Mesothelial cell of epicardium (in vitro differentiated cells): Measurements from ENCODE around the gene KIRREL3. TPM values are rescaled to one million over a fixed set of nuclear protein-coding genes. Genes with fewer than 3 reads are reported as not detected.
"Not testable (repeated sequence)": the region's sequence is repeated elsewhere in the genome, so short reads cannot be mapped to it uniquely, and the experiment has no call there.

Experiments used
- DNase-seq, 2 experiments: peaks; one replicate each; pipeline ENCODE4 v3.0.0; 2021; ENCODE audit warnings: low spot score in 2 of 2; ENCODE audit not compliant: unreplicated experiment in 2 of 2
- H3K27ac Mint-ChIP-seq: 2 replicates; pipeline ENCODE4 v1.8.0; 2021; ENCODE audit warnings: mixed read lengths
- H3K27me3 Mint-ChIP-seq: 2 replicates; pipeline ENCODE4 v1.8.0; 2021; ENCODE audit warnings: low read depth, mixed read lengths
- H3K36me3 Mint-ChIP-seq: 2 replicates; pipeline ENCODE4 v1.8.0; 2021; ENCODE audit warnings: mixed read lengths
- H3K4me1 Mint-ChIP-seq: 2 replicates; pipeline ENCODE4 v1.8.0; 2021; ENCODE audit warnings: mixed read lengths
- H3K4me3 Mint-ChIP-seq: 2 replicates; pipeline ENCODE4 v1.8.0; 2021; ENCODE audit warnings: mild to moderate bottlenecking, moderate library complexity, mixed read lengths
- H3K9me3 Mint-ChIP-seq: 2 replicates; pipeline ENCODE4 v1.8.0; 2021; ENCODE audit warnings: mixed read lengths
- CTCF ChIP-seq: fragments of 200-600 bp; sonication (generic); IDR thresholded peaks from one replicate; pipeline ENCODE4 v1.5.0; 2021; ENCODE audit warnings: antibody characterized with exemption; ENCODE audit not compliant: unreplicated experiment
- total RNA-seq: library from RNA; stranded (reverse); gene quantifications from 3 replicates; pipeline ENCODE4 v1.2.1, GENCODE V29; 2021

KIRREL3 gene
- total RNA-seq, 1 donor from 2014 or later = 0.31 TPM

DNA sequence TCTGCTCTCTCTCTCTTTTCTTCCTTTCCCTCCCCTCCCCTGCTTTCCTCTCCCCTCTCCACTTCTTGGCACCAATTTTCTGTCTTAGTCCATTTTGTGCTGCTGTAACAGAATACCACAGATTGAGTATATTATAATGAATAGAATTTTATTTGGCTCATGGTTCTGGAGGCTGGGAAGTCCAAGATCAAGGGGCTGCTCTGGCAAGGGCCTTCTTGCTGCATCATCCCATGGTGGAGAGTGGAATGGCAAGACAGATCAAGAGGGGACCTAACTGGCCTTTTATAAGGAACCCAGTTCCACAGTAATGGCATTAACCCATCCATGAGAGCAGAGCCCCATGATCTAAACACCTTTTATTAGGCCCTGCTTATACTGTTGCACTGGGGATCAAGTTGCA lies 600.6 kb downstream of the KIRREL3 start:
- Mint-ChIP-seq H3K27me3 (no peaks in the 10 kb centered on the region), H3K36me3 (peaks cover 3% of the 10 kb centered on the region), H3K27ac (no peak overlapping the region), H3K4me3 (no peak overlapping the region), H3K9me3 (peaks cover 3% of the 10 kb centered on the region), H3K4me1 (peaks cover 16% of the 10 kb centered on the region)
- TF ChIP-seq CTCF = no peak
- no peak for DNase-seq

- Mint-ChIP-seq H3K9me3 (peaks cover 3% of the 10 kb centered on the region), H3K4me1 (peaks cover 8% of the 10 kb centered on the region), H3K36me3 (peaks cover 3% of the 10 kb centered on the region), H3K4me3 (no peak overlapping the region), H3K27ac (no peak overlapping the region), H3K27me3 (no peaks in the 10 kb centered on the region)
- no peak for DNase-seq
- TF ChIP-seq CTCF = no peak
Observed at GRCh38 chr11:126398721-126399120, 601.8 kb downstream of the KIRREL3 start.

DNA sequence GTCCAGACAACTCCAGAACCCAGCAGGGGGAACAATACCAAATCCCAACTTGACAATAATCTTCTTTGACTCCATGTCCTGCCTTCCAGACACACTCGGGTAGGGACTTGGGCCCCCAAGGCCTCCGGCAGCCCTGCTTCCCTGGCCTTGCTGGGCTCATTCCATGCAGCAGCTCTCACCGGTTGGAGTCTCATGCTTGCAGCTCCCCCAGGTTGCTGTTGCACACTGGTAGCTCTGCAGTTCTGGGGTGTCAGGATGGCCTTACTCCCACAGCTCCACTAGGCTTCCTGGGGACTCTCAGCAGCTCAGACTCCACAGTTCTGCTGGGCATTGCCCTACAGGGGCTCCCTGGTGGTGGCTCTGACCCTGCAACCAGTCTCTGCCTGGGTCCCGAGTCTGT lies 602.3 kb downstream of the KIRREL3 start:
- Mint-ChIP-seq H3K4me3 (no peak overlapping the region), H3K27ac (no peak overlapping the region), H3K4me1 (peaks cover 6% of the 10 kb centered on the region), H3K9me3 (peaks cover 3% of the 10 kb centered on the region), H3K27me3 (no peaks in the 10 kb centered on the region), H3K36me3 (peaks cover 3% of the 10 kb centered on the region)
- DNase-seq = no peak
- no peak for TF ChIP-seq CTCF

GRCh38 chr11:126396965-126397364 lies 603.6 kb downstream of the KIRREL3 start:
- no peak for DNase-seq
- peaks cover 3% of the 10 kb centered on the region for H3K36me3 Mint-ChIP-seq
- no peak overlapping the region for H3K27ac Mint-ChIP-seq
- H3K4me3 Mint-ChIP-seq = no peak overlapping the region
- no peaks in the 10 kb centered on the region for H3K27me3 Mint-ChIP-seq
- H3K4me1 Mint-ChIP-seq = peaks cover 6% of the 10 kb centered on the region
- TF ChIP-seq CTCF = no peak
- peaks cover 3% of the 10 kb centered on the region for H3K9me3 Mint-ChIP-seq

GRCh38 chr11:126396266-126396665 lies 604.3 kb downstream of the KIRREL3 start:
- not testable (repeated sequence) for H3K4me1 Mint-ChIP-seq, H3K36me3 Mint-ChIP-seq, H3K27ac Mint-ChIP-seq, H3K27me3 Mint-ChIP-seq, H3K9me3 Mint-ChIP-seq, DNase-seq, H3K4me3 Mint-ChIP-seq

DNA sequence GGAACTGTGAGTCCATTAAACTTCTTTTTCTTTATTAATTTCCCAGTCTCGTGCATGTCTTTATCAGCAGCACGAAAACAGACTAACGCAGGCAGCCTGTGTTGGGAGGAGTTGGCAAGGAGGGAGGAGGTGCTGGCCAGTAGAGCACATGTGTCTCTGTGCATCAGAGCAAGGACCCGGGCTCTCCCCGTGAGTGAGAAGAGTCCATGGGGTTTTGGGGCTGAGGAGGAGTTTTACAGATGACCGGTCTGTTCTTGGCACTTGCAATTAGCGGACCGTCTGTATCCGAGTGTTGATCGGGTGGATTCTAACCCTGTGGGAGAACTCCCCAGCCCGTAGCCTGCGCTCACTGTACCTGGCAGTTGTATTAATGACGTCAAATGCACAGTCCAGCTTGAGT lies 604.8 kb downstream of the KIRREL3 start:
- H3K27me3 Mint-ChIP-seq, H3K9me3 Mint-ChIP-seq, H3K27ac Mint-ChIP-seq, H3K4me1 Mint-ChIP-seq, H3K4me3 Mint-ChIP-seq, DNase-seq, H3K36me3 Mint-ChIP-seq: not testable (repeated sequence)

GRCh38 chr11:126394634-126395072 lies 605.9 kb downstream of the KIRREL3 start:
- not testable (repeated sequence) for H3K27me3 Mint-ChIP-seq, DNase-seq, H3K9me3 Mint-ChIP-seq, H3K36me3 Mint-ChIP-seq, H3K27ac Mint-ChIP-seq, H3K4me3 Mint-ChIP-seq, H3K4me1 Mint-ChIP-seq
